Gastroesophageal sphincter (tissue), 3 donors: ENCODE measurements around the gene MAP2K3.
"Not testable (repeated sequence)": the region's sequence is repeated elsewhere in the genome, so short reads cannot be mapped to it uniquely, and the experiment has no call there.

ENCODE experiments used
- POLR2A ChIP-seq, 2 donors: fragments of 450-650 bp; IDR thresholded peaks; one replicate each; pipeline ENCODE4 v1.6.1; 2017; ENCODE audit warnings: antibody characterized with exemption in 2 of 2, mild to moderate bottlenecking in 2 of 2, moderate library complexity in 1 of 2
- TF ChIP-seq, protein P1 (sequence below), 4 experiments: fragments of 200-600 bp in 2 of 4; fragments of 450-650 bp in 2 of 4; sonication (generic) in 1 of 4; IDR thresholded peaks; one replicate each; pipeline ENCODE4 v1.5.1; 2017 to 2019; ENCODE audit warnings: antibody characterized with exemption in 4 of 4, mild to moderate bottlenecking in 2 of 4, moderate library complexity in 2 of 4

DNA sequence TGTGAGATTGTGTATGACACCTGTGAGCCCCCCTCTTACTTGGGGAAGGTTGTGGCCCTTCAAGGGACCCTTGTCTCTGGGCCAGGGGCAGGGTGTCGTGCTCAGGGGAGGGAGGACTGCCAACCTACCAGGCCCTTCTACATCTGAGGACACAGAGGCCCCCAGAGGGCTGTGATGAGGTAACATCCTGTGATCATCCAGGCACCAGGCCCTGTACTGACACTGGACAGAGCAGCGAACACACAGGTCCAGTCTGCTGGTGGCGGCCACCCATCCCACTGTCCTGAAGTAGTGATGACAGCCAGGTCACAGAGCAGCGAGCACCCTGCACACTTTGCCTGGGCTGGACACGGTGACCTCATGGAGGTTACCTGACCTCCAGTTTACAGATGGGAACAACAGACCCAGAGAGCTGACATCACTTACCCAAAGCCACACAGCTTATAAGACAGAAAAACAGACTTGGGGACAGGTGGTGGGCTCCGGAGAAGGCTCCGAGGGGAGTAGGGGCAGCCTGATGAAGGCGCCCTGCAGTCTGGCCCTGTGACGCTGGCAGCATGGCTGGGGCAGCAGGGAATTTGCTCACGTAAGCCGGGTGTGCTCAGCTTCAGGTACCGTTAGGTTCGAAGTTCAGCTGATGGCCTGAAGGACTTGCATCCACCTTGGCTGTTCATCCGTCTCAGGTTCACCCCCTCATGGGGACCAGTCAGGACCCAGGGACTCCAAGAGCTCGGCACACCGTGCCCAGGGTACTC is 30.9 kb downstream of the MAP2K3 start:
- TF ChIP-seq, protein P1, sequence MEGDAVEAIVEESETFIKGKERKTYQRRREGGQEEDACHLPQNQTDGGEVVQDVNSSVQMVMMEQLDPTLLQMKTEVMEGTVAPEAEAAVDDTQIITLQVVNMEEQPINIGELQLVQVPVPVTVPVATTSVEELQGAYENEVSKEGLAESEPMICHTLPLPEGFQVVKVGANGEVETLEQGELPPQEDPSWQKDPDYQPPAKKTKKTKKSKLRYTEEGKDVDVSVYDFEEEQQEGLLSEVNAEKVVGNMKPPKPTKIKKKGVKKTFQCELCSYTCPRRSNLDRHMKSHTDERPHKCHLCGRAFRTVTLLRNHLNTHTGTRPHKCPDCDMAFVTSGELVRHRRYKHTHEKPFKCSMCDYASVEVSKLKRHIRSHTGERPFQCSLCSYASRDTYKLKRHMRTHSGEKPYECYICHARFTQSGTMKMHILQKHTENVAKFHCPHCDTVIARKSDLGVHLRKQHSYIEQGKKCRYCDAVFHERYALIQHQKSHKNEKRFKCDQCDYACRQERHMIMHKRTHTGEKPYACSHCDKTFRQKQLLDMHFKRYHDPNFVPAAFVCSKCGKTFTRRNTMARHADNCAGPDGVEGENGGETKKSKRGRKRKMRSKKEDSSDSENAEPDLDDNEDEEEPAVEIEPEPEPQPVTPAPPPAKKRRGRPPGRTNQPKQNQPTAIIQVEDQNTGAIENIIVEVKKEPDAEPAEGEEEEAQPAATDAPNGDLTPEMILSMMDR (IDR thresholded peaks at IDR 0.05) = not testable (repeated sequence)
- not testable (repeated sequence) for TF ChIP-seq POLR2A (IDR thresholded peaks at IDR 0.05)
